Effector memory CD4-positive, alpha-beta T cell (primary cell): Measurements from ENCODE around the gene TRPV2.
"Not testable (repeated sequence)": the region's sequence is repeated elsewhere in the genome, so short reads cannot be mapped to it uniquely, and the experiment has no call there.

Source experiments
- DNase-seq, 3 donors: peaks; one replicate each; pipeline ENCODE4 v3.0.0-alpha.2; 2020
- H3K27ac ChIP-seq: 2 replicates; pipeline ENCODE4 v1.7.0; 2013; ENCODE audit warnings: mild to moderate bottlenecking, low read length, moderate library complexity; ENCODE audit not compliant: insufficient read depth, poor library complexity, severe bottlenecking
- H3K27me3 ChIP-seq: replicated peaks from 2 replicates; pipeline ENCODE4 v1.7.0; 2013; ENCODE audit warnings: mild to moderate bottlenecking, low read length; ENCODE audit not compliant: insufficient read depth, control insufficient read depth, poor library complexity, severe bottlenecking
- H3K36me3 ChIP-seq: 2 replicates; pipeline ENCODE4 v1.7.0; 2013; ENCODE audit warnings: mild to moderate bottlenecking, low read length, moderate library complexity; ENCODE audit not compliant: control insufficient read depth, insufficient read depth
- H3K4me1 ChIP-seq: 2 replicates; pipeline ENCODE4 v1.7.0; 2013; ENCODE audit warnings: low read length, mild to moderate bottlenecking; ENCODE audit not compliant: control insufficient read depth, insufficient read depth, poor library complexity, severe bottlenecking
- H3K4me3 ChIP-seq: 2 replicates; pipeline ENCODE4 v1.7.0; 2013; ENCODE audit warnings: low read length, low read depth, mild to moderate bottlenecking; ENCODE audit not compliant: insufficient read depth, poor library complexity, severe bottlenecking
- H3K9me3 ChIP-seq: 2 replicates; pipeline ENCODE4 v1.7.0; 2013; ENCODE audit warnings: mild to moderate bottlenecking, low read length, moderate library complexity; ENCODE audit not compliant: control insufficient read depth

Gene TRPV2

GRCh38 chr17:16442594-16443510 is 27.5 kb downstream of the TRPV2 start:
- Histone ChIP-seq H3K27me3 (no peaks in the 10 kb centered on the region), H3K4me1 (peaks cover 19% of the 10 kb centered on the region), H3K36me3 (peaks cover 26% of the 10 kb centered on the region), H3K9me3 (no peaks in the 10 kb centered on the region), H3K4me3 (no peak overlapping the region), H3K27ac (no peak overlapping the region)
- no peak for DNase-seq

DNA sequence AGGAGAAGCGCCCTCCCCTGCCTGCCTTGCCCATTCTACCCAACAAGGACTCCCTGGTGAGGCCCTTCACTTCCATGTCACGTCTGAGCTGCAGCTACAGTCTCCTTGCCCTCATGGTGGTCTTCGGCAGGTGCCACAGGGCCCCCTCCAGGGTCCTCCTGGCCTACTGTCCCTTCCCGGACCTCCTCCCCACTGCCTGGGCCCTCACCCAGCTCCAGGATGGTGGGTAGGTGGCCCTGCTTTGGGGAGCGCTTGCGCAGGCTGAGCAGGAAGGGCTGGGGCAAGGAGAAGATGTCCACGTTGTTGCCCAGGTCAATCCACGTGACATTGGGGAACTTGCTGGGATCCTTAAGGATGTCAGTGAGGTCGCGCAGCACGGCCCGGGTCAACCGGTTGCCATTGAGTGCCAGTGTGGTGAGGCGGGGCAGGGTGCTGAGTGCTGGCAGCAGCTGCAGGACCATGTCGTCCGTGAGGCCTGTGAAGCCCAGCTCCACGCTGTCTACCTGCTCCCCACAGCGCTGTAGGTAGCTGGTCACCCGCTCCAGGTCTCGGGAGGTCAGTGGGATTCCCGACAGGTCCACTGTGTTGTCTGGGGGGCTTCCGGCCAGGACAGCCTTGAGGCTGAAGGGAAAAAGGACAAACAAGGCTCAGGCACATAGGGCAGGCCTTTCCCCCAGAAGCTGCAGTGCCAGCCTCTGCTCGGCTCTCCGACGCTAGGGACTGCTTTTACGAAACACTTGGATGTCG is 28.3 kb downstream of the TRPV2 start:
- H3K4me3 ChIP-seq: no peak overlapping the region
- no peaks in the 10 kb centered on the region for H3K9me3 ChIP-seq
- peaks cover 26% of the 10 kb centered on the region for H3K36me3 ChIP-seq
- DNase-seq: no peak
- no peaks in the 10 kb centered on the region for H3K27me3 ChIP-seq
- peaks cover 19% of the 10 kb centered on the region for H3K4me1 ChIP-seq
- H3K27ac ChIP-seq: no peak overlapping the region

GRCh38 chr17:16444258-16444886 is 29.0 kb downstream of the TRPV2 start:
- H3K4me3 ChIP-seq: no peak overlapping the region
- peaks cover 30% of the 10 kb centered on the region for H3K36me3 ChIP-seq
- H3K4me1 ChIP-seq: peaks cover 18% of the 10 kb centered on the region
- no peak overlapping the region for H3K27ac ChIP-seq
- no peaks in the 10 kb centered on the region for H3K9me3 ChIP-seq
- no peak for DNase-seq
- no peaks in the 10 kb centered on the region for H3K27me3 ChIP-seq

DNA sequence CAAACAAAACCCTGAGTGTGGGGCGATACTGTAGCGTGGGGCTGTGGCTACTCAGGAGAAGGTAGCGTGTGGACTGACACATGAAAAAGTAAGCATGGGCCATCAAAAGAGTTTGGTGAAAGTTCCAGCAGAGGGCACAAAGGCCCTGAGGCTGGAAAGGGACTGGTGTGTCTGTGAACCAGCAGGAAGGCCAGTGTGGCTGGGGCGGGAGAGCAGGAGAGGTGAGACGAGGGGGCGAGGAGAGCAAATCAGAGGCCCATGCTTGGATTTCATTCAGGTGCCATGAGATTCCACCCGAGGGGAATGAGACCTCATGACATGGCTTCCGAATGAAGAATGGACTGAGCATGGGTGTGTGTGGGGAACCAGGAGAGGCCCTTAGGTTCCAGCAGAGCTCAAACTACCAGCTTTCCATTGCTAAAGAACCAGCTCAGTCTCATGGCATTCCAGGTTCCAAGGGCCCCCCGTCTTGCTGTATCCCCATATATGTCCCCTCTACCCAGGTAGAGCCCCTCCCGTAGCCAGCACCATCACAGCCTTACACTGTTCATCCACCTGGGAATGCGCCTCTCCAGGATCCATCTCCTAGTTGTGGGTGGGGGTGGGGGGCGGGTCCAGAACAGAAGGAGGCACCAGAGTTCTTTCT is 31.1 kb downstream of the TRPV2 start:
- no peaks in the 10 kb centered on the region for H3K27me3 ChIP-seq
- no peaks in the 10 kb centered on the region for H3K9me3 ChIP-seq
- H3K27ac ChIP-seq: no peak overlapping the region
- no peak for DNase-seq
- no peak overlapping the region for H3K4me3 ChIP-seq
- H3K36me3 ChIP-seq: peaks cover 27% of the 10 kb centered on the region
- no peaks in the 10 kb centered on the region for H3K4me1 ChIP-seq

GRCh38 chr17:16447676-16448075 is 32.3 kb downstream of the TRPV2 start:
- H3K4me1 ChIP-seq: no peaks in the 10 kb centered on the region
- no peaks in the 10 kb centered on the region for H3K27me3 ChIP-seq
- no peak for DNase-seq
- no peak overlapping the region for H3K27ac ChIP-seq
- no peaks in the 10 kb centered on the region for H3K9me3 ChIP-seq
- no peak overlapping the region for H3K4me3 ChIP-seq
- H3K36me3 ChIP-seq: peaks cover 16% of the 10 kb centered on the region

DNA sequence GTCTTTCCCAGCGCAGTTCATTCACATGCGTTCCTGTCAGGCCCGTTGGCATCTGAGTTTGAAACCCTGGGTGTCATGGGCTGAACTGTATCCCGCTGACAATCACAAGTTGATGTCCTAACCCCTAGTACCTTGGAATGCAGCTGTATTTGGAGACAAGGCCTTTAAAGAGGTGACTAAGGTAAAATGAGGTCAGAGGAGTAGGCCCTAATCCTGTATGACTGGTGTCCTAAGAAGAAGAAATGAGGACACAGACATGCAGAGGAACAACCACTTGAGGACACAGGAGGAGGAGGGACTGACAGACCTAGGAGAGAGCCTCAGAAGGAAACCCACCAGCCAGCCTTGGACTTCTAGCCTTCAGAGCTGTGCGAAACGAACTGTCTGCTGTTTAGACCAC is 33.1 kb downstream of the TRPV2 start:
- no peaks in the 10 kb centered on the region for H3K9me3 ChIP-seq
- H3K4me3 ChIP-seq: no peak overlapping the region
- no peaks in the 10 kb centered on the region for H3K27me3 ChIP-seq
- H3K4me1 ChIP-seq: no peaks in the 10 kb centered on the region
- no peak for DNase-seq
- no peak overlapping the region for H3K27ac ChIP-seq
- H3K36me3 ChIP-seq: peaks cover 10% of the 10 kb centered on the region

DNA sequence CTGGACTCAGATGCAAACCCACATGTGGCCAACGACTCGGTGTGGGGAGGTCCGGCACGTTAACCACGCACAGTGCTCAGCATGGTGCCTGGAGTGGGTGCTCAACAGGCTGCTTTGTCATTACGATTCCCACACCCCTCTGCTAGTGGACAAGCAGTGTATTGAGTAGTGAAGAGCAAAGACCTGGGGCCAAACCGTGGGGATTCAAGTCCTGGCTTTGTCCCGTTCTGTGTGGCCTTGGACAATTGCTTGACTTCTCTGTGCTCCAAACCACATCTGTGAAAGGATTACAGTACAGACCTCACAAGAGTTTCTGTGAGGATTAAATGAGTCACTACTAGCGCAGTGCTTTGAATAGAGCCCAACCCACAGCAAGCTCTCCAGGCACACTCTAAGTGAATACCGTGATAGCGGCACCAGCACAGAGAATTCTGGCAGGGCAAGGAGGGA is 33.8 kb downstream of the TRPV2 start:
- no peak overlapping the region for H3K4me3 ChIP-seq
- no peak overlapping the region for H3K27ac ChIP-seq
- no peaks in the 10 kb centered on the region for H3K27me3 ChIP-seq
- H3K4me1 ChIP-seq: no peaks in the 10 kb centered on the region
- peaks cover 7% of the 10 kb centered on the region for H3K36me3 ChIP-seq
- DNase-seq: no peak
- H3K9me3 ChIP-seq: no peaks in the 10 kb centered on the region

- H3K4me1 ChIP-seq: no peaks in the 10 kb centered on the region
- H3K27ac ChIP-seq: no peak overlapping the region
- H3K9me3 ChIP-seq: no peaks in the 10 kb centered on the region
- H3K36me3 ChIP-seq: peaks cover 7% of the 10 kb centered on the region
- no peak overlapping the region for H3K4me3 ChIP-seq
- DNase-seq: no peak
- no peaks in the 10 kb centered on the region for H3K27me3 ChIP-seq
Observed at GRCh38 chr17:16450028-16450427, 34.7 kb downstream of the TRPV2 start.

- H3K4me1 ChIP-seq, DNase-seq, H3K9me3 ChIP-seq: not testable (repeated sequence)
Observed at GRCh38 chr17:16452268-16452667, 36.9 kb downstream of the TRPV2 start.

More at GRCh38 chr17:16452268-16452667, 36.9 kb downstream of the TRPV2 start:
- H3K27me3 ChIP-seq, H3K4me3 ChIP-seq, H3K36me3 ChIP-seq, H3K27ac ChIP-seq: not testable (repeated sequence)
